Gastrocnemius medialis (tissue), 4 donors: ENCODE data around the gene NAV2. TPM values are rescaled to one million over a fixed set of nuclear protein-coding genes. Genes with fewer than 3 reads are reported as not detected.

Experiments used
- microRNA-seq, 2 donors: library from miRNA; unstranded; fragments of <30 nt; microRNA quantifications; one replicate each; pipeline ENCODE4, GENCODE V29; 2016; ENCODE audit warnings: borderline replicate concordance in 2 of 2
- total RNA-seq, 4 donors: library from RNA; depleted of rRNA; stranded (reverse); fragments of >200 nt; gene quantifications; one replicate each; pipeline versions ENCODE4 v1.1.0 to v1.2.3, GENCODE V29; 2016

The NAV2 gene
- total RNA-seq, 4 donors from 2014 or later: 3.2 to 7.7 (median 5.5) TPM

Small RNAs within 50 kb of the gene (microRNA-seq; reads per million reads assigned to microRNA genes)
- gene MIR4694: 0 reads per million in 2 donors
